Measurements from ENCODE around the gene NCOA7.

DNA sequence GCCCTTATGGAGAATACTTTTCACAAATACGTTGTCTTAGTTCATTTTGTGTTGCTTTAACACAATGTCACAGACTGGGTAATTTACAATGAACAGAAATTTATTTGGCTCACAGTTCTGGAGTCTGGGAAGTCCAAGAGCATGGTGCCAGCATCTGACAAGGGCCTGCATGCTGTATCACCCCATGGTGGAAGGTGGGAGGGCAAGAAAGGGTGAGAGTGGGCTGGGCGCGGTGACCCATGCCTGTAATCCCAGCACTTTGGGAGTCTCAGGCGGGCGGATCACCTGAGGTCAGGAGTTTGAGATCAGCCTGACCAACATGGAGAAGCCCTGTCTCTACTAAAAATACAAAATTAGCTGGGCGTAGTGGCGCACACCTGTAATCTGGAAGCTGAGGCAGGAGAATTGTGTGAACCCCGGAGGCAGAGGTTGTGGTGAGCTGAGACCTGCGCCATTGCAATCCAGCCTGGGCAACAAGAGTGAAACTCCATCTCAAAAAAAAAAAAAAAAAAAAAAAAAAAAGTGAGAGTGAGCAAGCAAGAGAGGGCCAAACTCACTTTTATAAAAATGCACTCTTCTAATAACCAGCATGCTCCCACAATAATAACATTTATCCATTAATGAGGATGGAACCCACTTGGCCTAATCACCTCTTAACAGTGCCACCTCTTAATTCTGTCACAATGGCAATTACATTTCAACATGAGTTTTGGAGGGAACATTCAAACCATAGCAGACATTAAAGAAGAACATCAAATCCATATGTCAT lies 36.1 kb downstream of the NCOA7 start:
- no peak for TF ChIP-seq YY1 (IDR thresholded peaks at IDR 0.05; ENCODE audit: insufficient read depth, insufficient read length)
- no peak for TF ChIP-seq SUZ12 (IDR thresholded peaks at IDR 0.05; ENCODE audit: extremely low read depth, insufficient read depth, insufficient read length)
